Esophagus squamous epithelium (tissue), 5 donors: Measurements from ENCODE around the gene SMG7. TPM values are rescaled to one million over a fixed set of nuclear protein-coding genes. Genes with fewer than 3 reads are reported as not detected.

Experiments
- DNase-seq: peaks from one replicate; lab custom pipeline; 2025; lab: John Stamatoyannopoulos, UW
- H3K27ac ChIP-seq, 4 donors: fragments of 200-600 bp; sonication (generic); one replicate each; pipeline ENCODE4 v1.5.1; 2016 to 2019; ENCODE audit warnings: mild to moderate bottlenecking in 1 of 4
- H3K27me3 ChIP-seq, 4 donors: fragments of 200-600 bp; sonication (generic); 1 replicate in 3 of 4; 2 replicates in 1 of 4; pipeline versions ENCODE4 v1.5.1 to v1.6.0; 2017 to 2021; ENCODE audit warnings: antibody characterized with exemption in 1 of 4
- H3K36me3 ChIP-seq, 3 donors: fragments of 200-600 bp; sonication (generic); one replicate each; pipeline ENCODE4 v1.5.1; 2016 to 2019
- H3K4me1 ChIP-seq, 3 donors: fragments of 200-600 bp; sonication (generic); one replicate each; pipeline ENCODE4 v1.5.1; 2017 to 2019
- H3K4me3 ChIP-seq, 4 donors: fragments of 200-600 bp; sonication (generic); 1 replicate in 3 of 4; 2 replicates in 1 of 4; pipeline ENCODE4 v1.5.1; 2016 to 2019; ENCODE audit warnings: mild to moderate bottlenecking in 2 of 4, moderate library complexity in 1 of 4
- H3K9me3 ChIP-seq, 3 donors: fragments of 200-600 bp; sonication (generic); one replicate each; pipeline ENCODE4 v1.5.1; 2016 to 2019
- POLR2A ChIP-seq, 4 donors: fragments of 450-650 bp; IDR thresholded peaks; one replicate each; pipeline ENCODE4 v1.6.1; 2017; ENCODE audit warnings: antibody characterized with exemption in 4 of 4, mild to moderate bottlenecking in 4 of 4, moderate library complexity in 3 of 4
- WGBS, 2 donors: methylation state at CpG; one replicate each; pipeline ENCODE4 v1.1.5; 2018; 5-methylcytosine and 5-hydroxymethylcytosine counted together
- intact Hi-C: fragments of 100-400 bp; cut with DNase I; formaldehyde crosslinking; loops from one replicate; pipeline ENCODE4 v1.15.0; 2022
- total RNA-seq, 4 donors: library from RNA; depleted of rRNA; stranded (reverse); fragments of >200 nt; gene quantifications; one replicate each; pipeline ENCODE4 v1.1.0, GENCODE V29; 2016
- TF ChIP-seq, protein P1 (sequence below), 6 experiments: fragments of 450-650 bp in 4 of 6; fragments of 200-600 bp in 2 of 6; sonication (generic) in 2 of 6; IDR thresholded peaks; one replicate each; pipeline ENCODE4 v1.5.1; 2016 to 2019; ENCODE audit warnings: antibody characterized with exemption in 6 of 6, mild to moderate bottlenecking in 4 of 6, moderate library complexity in 4 of 6
- donor health status: DM: yes; HTN: yes; CAD: no.

SMG7 gene
- total RNA-seq, 4 donors from 2014 or later: 15.8 to 46.5 (median 35.3) TPM

- WGBS, 2 donors: 44 to 58% methylated on average over 2 of the region's 2 CpGs
- no peaks in the 10 kb centered on the region for H3K4me1 ChIP-seq
- TF ChIP-seq POLR2A (IDR thresholded peaks at IDR 0.05): no peak
- TF ChIP-seq, protein P1, sequence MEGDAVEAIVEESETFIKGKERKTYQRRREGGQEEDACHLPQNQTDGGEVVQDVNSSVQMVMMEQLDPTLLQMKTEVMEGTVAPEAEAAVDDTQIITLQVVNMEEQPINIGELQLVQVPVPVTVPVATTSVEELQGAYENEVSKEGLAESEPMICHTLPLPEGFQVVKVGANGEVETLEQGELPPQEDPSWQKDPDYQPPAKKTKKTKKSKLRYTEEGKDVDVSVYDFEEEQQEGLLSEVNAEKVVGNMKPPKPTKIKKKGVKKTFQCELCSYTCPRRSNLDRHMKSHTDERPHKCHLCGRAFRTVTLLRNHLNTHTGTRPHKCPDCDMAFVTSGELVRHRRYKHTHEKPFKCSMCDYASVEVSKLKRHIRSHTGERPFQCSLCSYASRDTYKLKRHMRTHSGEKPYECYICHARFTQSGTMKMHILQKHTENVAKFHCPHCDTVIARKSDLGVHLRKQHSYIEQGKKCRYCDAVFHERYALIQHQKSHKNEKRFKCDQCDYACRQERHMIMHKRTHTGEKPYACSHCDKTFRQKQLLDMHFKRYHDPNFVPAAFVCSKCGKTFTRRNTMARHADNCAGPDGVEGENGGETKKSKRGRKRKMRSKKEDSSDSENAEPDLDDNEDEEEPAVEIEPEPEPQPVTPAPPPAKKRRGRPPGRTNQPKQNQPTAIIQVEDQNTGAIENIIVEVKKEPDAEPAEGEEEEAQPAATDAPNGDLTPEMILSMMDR (IDR thresholded peaks at IDR 0.05): no peak
- intact Hi-C loops: no loop called here
- H3K4me3 ChIP-seq: no peak overlapping the region
- DNase-seq: no peak
- H3K36me3 ChIP-seq: no peaks in the 10 kb centered on the region
- peaks cover 0 to 7% (median 0%) of the 10 kb centered on the region in 4 donors for H3K27me3 ChIP-seq
- no peaks in the 10 kb centered on the region for H3K9me3 ChIP-seq
- no peak overlapping the region for H3K27ac ChIP-seq
Observed at GRCh38 chr1:183432548-183432875, 39.8 kb upstream of the SMG7 start.

DNA sequence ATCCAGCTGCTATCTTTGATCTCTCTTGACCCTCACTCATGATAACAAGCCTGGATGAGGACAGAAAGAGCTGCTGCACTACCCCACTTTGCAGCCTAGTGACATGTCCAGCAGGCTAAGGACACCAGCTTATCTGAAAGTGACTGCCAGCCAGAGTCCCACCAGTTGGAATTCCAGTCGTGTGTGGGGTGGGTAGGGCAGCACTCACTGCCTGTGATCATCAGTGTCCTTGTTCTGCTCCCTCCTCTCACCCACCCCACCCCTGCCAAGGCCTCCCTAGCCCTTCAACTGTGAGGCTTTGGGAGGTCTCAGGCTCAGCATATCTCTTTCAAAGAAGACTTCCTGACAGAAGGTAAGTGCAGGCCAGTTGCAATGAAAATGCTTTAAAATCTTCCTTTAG, 38.6 kb upstream of the SMG7 start:
- H3K36me3 ChIP-seq: no peaks in the 10 kb centered on the region
- WGBS, 2 donors: 50% methylated on average over 1 of the region's 1 CpG; no CpG with 5 or more reads in 1 of the 2 donors
- intact Hi-C loops: no loop called here
- TF ChIP-seq, protein P1 (IDR thresholded peaks at IDR 0.05): no peak
- TF ChIP-seq POLR2A (IDR thresholded peaks at IDR 0.05): no peak
- H3K9me3 ChIP-seq: no peaks in the 10 kb centered on the region
- DNase-seq: no peak
- peaks cover 0 to 7% (median 0%) of the 10 kb centered on the region in 4 donors for H3K27me3 ChIP-seq
- no peak overlapping the region for H3K4me3 ChIP-seq
- no peak overlapping the region for H3K27ac ChIP-seq
- no peaks in the 10 kb centered on the region for H3K4me1 ChIP-seq

DNA sequence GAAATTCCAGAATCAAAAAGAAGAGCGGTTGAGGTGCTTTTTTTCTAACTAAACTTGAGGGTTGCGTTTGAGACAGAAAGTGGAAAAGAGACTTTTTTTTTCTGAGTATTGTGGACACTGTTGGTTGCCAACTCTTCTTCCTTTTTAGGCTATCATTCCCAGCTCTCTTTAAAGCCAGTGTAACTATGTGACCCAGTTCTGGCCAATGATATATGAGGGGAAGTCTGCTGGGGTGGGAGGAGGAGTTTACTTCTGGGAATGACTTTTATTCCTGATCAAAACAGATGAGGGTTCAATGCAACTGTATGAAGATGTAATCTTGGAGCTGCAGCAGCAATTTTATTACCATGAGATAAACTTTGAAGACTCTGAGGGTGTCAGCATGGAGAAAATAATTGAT, 36.8 kb upstream of the SMG7 start:
- no peak for TF ChIP-seq POLR2A (IDR thresholded peaks at IDR 0.05)
- TF ChIP-seq, protein P1 (IDR thresholded peaks at IDR 0.05): no peak
- H3K27ac ChIP-seq: no peak overlapping the region
- no peaks in the 10 kb centered on the region for H3K36me3 ChIP-seq
- intact Hi-C loops: no loop called here
- DNase-seq: no peak
- H3K9me3 ChIP-seq: no peaks in the 10 kb centered on the region
- H3K4me1 ChIP-seq: no peaks in the 10 kb centered on the region
- WGBS, 2 donors: 83 to 85% methylated on average over 2 of the region's 2 CpGs
- peaks cover 0 to 7% (median 0%) of the 10 kb centered on the region in 4 donors for H3K27me3 ChIP-seq
- H3K4me3 ChIP-seq: no peak overlapping the region

DNA sequence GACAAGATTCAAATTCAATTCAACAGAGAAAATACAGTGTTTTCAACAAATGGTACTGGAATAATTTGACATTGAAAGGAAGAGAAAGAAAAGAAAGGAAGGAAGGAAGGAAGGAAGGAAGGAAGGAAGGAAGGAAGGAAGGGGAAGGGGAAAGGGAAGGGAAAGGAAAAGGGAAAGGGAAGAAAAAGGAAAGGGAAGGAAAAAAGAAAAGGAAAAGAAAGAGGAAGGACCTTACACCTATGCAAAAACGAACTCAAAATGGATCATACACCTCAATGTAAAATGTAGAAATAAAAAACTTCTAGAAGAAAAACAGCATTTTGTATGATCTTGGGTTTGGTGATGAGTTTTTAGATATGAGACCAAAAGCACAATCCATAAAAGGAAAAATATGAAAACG, 34.2 kb upstream of the SMG7 start:
- 65 to 74% methylated on average over 2 of the region's 2 CpGs for WGBS, 2 donors
- intact Hi-C loops: no loop called here

GRCh38 chr1:183443011-183443410, 29.3 kb upstream of the SMG7 start:
- TF ChIP-seq, protein P1 (IDR thresholded peaks at IDR 0.05): no peak
- TF ChIP-seq POLR2A (IDR thresholded peaks at IDR 0.05): no peak
- Histone ChIP-seq H3K9me3 (no peaks in the 10 kb centered on the region), H3K36me3 (no peaks in the 10 kb centered on the region), H3K27me3 (no peaks in the 10 kb centered on the region), H3K4me3 (no peak overlapping the region), H3K4me1 (no peaks in the 10 kb centered on the region), H3K27ac (no peak overlapping the region)
- DNase-seq: no peak
- intact Hi-C loops: no loop called here
- WGBS, 2 donors: 83% methylated on average over 2 of the region's 2 CpGs

More for the DNA sequence above, 34.2 kb upstream of the SMG7 start:
- no peaks in the 10 kb centered on the region for H3K9me3 ChIP-seq
- peaks cover 0 to 7% (median 0%) of the 10 kb centered on the region in 4 donors for H3K27me3 ChIP-seq
- H3K4me1 ChIP-seq: no peaks in the 10 kb centered on the region
- TF ChIP-seq POLR2A (IDR thresholded peaks at IDR 0.05): no peak
- TF ChIP-seq, protein P1 (IDR thresholded peaks at IDR 0.05): no peak
- DNase-seq: no peak
- H3K27ac ChIP-seq: no peak overlapping the region
- H3K4me3 ChIP-seq: no peak overlapping the region
- no peaks in the 10 kb centered on the region for H3K36me3 ChIP-seq
